HCT116 (cell line): ENCODE data around the gene SOD1.

Experiments used
- CBX3 ChIP-seq: IDR thresholded peaks from 2 replicates; pipeline ENCODE4 v1.6.1; 2012; ENCODE audit warnings: low read depth
- CTCF ChIP-seq, 3 experiments: fragments of 200-600 bp in 1 of 3; sonication (generic) in 1 of 3; IDR thresholded peaks in 2 of 3; conservative IDR thresholded peaks in 1 of 3; 2 replicates each; pipeline ENCODE4 v1.5.1; 2012 to 2017; ENCODE audit warnings: low read depth in 2 of 3, low read length in 2 of 3, antibody characterized with exemption in 1 of 3, borderline replicate concordance in 1 of 3, control low read depth in 1 of 3, mild to moderate bottlenecking in 1 of 3, mixed read lengths in 1 of 3, mixed run types in 1 of 3, moderate library complexity in 1 of 3; ENCODE audit not compliant: insufficient read depth in 1 of 3
- EZH2 ChIP-seq: fragments of 200-600 bp; sonication (generic); IDR thresholded peaks from 2 replicates; pipeline ENCODE4 v1.6.1; 2017; ENCODE audit warnings: antibody characterized with exemption, mixed run types
- POLR2A ChIP-seq: IDR thresholded peaks from 2 replicates; pipeline ENCODE4 v1.7.0; 2011; ENCODE audit warnings: borderline replicate concordance; ENCODE audit not compliant: insufficient read depth, insufficient read length; ENCODE audit errors: extremely low read depth
- REST ChIP-seq: IDR thresholded peaks from 2 replicates; pipeline ENCODE4 v1.6.1; 2012; ENCODE audit warnings: low read depth
- ZNF274 ChIP-seq: fragments of 200-500 bp; sonication (Bioruptor generic); IDR thresholded peaks from 2 replicates; pipeline ENCODE4 v1.6.1; 2014; ENCODE audit warnings: mild to moderate bottlenecking, low read depth, low read length, inconsistent platforms

GRCh38 chr21:31636874-31637273 is 22.6 kb upstream of the SOD1 start:
- TF ChIP-seq CTCF (IDR thresholded peaks at IDR 0.05 in 2 of 3, conservative IDR thresholded peaks at IDR 0.05 in 1 of 3; ENCODE audit: borderline replicate concordance in 1 of 3, insufficient read depth in 1 of 3, low read depth in 2 of 3, low read length in 2 of 3): no peak
- no peak for TF ChIP-seq EZH2
- no peak for TF ChIP-seq ZNF274
- TF ChIP-seq REST: no peak
- no peak for TF ChIP-seq CBX3
- no peak for TF ChIP-seq POLR2A
